GM21381 (cell line): ENCODE results near the gene SERTAD1.

Experiments used
- ATAC-seq: cut with Tn5 transposase; IDR thresholded peaks from one replicate; pipeline ENCODE4 v1.9.1; 2021; ENCODE audit warnings: mild to moderate bottlenecking, moderate library complexity; ENCODE audit not compliant: unreplicated experiment

Gene SERTAD1

DNA sequence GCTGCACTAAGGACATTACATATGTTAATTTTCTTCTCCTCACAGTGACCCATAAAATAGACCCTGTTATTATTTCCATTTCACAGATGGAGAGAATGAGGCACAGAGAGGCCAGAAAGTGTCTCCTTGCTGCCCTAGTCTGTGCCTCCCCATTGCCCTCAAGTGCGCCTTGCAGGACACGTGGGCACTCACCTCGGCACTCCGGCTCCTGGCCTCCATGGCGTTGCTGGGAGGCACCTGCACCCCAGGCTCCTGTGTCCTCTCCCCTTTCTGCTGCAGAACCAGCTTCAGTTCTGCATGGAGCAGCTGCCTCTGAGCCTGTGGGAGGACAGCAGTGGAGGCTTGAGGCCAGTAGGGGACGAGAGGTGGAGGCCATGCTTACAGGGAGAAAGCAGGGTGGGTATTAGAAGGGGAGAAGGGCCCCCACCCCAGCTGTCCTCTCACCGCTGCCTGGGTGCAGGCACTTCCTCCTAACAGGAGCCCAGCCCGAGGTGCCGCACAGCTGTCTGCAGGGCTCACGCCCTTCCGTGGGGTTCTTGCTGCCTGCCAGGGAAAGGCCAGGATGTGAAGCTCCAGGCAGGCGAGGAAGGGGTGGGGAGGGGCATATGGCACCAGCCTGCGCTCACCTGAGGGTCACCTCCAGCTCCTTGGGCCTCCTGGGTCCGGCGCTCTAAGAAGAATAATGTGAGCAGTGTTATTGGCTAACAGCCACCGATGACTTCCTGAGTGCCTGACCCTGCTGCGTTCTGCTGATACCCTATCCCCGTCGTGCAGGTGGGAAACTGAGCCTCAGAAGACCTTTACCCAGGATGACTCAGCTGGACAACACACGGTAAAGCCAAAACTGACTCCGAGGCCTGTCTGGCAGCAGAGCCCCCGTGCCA is 17.8 kb downstream of the SERTAD1 start:
- no peak for ATAC-seq

DNA sequence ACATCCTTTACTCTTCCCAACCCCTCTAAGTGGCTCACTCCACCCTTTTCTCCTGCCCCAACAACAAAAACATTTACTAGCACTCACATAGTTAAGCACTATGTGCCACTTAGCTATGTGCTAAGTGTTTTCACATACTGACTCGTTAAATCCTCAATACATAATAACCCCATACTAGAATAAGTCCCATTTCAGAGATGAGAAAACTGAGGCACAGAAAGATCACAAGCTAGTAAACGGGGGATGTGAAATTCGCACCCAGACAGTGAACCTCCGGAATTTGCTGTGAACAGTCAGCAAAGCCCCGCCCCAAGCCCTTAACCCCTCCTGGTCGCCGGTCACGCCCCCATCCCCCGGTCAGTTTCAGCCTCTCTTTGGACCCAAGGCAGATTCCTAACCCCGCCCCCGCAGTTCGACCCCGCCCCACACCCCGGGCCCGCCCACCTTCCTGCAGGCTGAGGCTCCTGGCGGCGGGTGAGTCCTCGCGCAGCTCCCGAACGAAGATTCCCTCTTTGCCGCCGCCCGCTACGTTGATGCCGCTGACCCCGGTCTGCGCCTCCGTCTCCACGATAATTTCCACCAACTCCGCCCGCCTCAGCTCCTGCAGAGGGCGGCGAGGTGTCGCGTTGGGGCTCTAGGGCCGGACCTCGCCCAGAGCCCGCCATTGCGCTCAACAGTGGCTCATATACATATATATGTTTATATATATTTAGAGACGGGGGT is 22.4 kb downstream of the SERTAD1 start:
- ATAC-seq: peak; percentile 65

DNA sequence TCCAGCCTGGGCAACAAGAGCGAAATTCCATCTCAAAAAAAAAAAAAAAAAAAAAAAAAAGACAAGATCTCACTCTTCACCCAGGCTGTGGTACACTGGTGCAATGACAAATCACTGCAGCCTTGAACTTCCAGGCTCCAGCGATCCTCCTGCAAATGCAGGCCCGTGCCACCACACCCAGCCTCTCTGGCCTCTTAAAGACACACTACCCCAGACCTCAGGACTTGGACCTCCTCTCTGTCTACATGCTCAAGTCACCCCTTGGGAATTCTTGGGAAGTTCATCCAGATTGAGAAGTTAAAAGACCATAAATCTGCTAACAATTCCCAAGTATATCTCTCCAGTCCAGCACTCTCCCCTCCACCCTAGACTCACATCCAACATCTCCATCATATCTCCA is 25.2 kb downstream of the SERTAD1 start:
- no peak for ATAC-seq

DNA sequence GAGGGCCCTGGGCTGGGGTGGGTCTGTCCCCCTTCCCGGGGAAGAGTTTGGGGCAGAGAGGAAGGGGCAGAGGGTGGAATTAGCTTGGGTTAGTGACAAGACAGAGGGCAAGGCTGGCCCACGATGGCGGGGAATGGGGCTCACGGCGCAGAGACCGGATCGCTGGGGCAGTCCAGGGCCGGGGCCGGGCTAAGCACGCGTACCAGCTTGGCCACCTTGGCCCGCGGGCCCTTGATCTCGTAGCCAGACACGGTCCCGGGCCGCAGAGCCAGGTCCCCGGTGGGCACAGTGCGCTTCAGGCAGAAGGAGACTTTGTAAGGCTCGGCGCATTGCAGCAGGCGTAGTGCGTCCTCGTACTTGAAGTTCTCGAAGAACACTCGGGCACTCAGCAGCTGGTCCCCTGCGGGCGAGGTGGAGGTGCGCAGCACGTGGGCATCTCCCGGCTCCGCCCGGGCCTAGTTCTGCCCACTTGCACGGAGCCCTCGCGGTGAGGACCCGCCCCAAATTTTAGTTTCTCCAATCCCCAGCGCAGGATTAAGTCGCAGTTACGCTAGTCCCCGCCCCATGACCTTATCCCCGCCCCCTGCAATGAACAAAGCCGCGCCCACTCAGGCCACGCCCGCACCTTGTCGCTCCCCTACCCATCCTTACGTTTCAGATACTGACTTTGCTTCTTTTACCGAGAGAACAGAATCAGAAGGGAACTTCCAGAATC is 27.2 kb downstream of the SERTAD1 start:
- ATAC-seq: no peak

DNA sequence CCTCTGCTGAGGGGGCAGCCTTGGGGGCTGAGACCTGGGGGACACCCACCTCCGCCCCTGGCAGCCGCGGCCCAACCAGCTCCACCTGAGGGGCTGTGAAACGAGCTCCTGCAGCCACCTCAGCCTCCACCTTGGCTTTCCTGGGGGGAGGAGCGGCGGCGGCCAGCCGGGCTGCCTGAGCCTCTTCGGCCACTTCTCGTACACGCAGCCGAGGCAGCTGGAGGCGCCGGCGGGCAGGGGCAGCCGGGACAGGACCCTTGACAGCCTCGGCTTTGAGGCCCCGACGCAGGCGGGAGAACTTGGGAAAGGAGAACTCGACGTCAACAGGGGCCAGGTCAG is 28.3 kb downstream of the SERTAD1 start:
- ATAC-seq: no peak

DNA sequence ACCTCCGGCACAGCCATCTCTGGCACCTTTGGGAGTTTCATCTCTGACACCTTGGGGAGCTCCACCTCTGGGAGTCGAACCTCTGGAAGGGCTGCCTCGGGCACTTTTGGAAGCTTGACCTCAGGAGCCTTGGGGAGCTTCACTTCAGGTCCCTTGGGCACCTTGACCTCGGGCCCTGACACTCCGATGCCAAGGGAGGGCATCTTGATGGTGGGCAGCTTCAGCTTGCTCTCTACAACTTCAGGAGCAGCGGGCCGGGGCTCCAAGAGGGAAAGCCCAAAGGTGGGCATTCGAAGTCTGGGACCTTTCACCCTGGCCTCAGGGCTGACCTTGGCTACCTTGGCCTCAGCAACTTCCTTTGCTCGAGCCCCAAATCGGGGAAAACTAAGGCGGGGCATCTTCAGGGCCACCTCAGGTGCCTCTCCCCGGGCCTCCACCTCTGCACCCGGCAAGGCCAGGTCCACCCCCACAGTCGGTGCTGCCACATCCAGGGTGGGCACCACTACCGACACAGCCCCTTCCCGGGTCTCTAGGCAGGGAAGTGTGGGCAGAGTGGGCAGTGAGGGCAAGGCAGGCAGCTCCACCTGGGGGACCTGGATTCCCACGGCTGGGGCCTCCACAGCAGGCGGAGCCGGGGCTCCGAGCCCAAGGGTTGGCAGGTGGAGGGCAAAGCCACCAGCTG is 28.8 kb downstream of the SERTAD1 start:
- ATAC-seq: no peak

DNA sequence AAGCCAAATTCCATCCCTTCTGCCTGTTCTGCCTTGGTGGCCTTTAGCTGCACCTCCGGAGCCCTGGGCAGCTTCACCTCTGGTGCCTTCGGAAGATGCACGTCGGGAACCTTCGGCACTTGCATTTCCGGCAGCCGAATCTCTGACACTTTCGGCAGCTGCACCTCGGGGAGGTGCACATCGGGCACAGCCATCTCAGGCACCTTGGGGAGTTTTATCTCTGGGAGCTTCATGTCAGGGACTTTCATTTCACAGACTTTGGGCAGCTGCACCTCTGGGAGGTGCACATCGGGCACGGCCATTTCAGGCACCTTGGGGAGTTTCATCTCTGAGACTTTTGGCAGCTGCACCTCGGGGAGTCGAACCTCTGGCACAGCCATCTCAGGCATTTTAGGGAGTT is 29.8 kb downstream of the SERTAD1 start:
- no peak for ATAC-seq

DNA sequence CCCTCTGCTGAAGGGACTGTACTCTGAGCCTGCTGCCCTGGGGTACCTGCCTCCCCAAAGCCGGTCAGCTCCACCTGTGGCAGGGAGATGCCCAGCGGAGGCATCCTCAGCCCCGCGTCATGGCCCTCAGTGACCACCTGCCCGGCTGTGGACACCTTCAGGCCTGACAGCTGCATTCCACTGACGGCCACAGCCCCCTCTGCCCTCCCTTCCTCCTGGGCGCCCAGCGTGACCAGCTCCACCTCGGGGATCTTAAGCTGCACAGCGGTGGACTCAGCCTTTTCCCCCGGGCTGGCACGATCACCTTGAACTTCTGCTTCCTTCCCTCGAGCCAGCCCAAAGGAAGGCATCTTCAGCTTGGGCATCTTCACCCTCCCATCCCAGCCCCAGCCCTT is 31.0 kb downstream of the SERTAD1 start:
- ATAC-seq: no peak

DNA sequence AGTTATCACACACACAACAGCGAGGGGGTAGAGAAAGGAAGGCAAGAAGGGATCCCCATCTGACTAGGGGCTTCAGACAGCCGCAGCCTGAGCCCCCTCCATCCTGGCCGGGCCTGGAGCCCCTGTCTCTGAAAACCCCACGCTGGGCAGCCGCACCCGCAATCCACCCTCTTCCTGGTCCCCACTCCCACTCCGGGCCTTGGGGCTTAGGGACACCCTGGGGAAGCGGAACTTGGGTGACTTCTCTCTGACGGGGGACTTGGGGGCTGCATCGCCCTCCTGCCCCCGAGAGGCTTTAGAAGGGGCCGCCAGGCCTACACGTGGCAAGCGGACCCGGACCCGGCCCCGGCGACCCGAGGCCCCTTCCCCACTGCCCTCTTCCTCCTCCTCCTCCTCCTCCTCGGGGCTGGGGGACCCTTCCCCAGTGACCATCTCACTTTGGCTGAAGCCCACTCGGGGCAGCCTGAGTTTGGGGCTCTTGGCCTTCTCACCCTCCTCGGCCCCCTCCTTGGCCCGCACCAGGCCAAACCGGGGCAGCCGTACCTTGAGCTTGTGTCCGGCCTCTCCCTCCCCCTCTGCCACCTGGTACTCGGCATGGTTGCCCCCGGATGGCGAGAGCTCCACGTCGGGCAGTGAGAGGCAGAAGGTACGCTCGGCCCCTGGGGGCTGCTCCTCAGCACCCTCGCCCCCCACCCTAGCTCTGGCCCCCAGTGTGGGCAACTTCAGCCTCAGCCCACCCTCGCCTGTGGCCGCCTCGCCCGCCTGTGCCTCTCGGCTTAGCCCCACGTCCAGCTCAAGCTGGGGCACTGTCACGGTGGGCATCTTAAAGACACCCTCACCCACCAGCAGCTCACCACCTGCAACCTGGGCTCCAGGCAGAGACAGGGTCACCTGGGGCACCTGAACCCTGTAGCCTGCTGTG is 31.6 kb downstream of the SERTAD1 start:
- no peak for ATAC-seq

DNA sequence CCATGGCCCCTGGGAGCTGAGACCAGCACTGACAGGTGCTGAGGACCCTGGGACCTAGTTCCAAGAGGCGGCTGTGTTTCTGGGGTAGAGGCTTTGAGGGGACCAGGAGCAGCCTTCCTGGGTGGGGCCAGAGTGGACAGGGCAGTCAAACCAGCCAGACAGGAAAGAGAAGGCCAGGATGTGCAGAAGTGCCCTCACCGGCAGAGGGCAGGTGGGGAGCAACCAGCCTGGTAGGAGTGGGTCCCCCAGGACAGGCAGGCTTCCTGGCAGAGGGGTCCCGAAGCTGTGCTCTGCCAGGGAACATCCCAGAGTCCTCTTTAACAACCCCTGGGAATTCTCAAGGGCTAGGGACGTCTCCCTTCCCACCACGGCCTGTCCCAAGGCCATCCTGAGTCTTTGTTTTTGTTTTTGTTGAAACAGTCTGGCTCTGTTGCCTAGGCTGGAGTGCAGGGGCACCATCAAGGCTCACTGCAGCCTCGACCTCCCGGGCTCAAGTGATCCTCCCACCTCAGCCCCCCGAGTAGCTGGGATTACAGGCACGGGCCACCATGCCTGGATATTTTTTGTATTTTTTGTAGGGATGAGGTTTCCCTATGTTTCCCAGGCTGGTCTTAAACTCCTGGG is 32.8 kb downstream of the SERTAD1 start:
- ATAC-seq: no peak

DNA sequence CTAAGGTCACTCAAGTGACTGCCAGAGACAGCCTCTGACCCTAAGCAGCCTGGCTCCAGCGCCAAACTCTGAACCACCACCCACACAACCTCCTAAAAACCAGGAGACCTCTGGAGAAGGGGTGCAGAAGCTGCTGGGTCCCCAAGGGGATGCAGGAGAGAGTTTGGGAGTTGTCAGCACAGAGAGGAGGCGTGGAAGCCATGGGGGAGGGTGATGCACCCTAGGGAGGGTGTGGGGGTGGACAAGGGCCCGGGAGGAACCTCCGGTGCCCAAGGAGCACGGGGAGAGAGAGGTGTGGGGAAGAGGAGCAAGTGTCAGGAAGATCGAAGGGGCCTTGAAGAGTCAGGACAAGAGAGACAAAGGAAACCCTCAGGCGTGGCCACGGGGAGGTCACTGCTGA is 33.7 kb downstream of the SERTAD1 start:
- ATAC-seq: no peak

DNA sequence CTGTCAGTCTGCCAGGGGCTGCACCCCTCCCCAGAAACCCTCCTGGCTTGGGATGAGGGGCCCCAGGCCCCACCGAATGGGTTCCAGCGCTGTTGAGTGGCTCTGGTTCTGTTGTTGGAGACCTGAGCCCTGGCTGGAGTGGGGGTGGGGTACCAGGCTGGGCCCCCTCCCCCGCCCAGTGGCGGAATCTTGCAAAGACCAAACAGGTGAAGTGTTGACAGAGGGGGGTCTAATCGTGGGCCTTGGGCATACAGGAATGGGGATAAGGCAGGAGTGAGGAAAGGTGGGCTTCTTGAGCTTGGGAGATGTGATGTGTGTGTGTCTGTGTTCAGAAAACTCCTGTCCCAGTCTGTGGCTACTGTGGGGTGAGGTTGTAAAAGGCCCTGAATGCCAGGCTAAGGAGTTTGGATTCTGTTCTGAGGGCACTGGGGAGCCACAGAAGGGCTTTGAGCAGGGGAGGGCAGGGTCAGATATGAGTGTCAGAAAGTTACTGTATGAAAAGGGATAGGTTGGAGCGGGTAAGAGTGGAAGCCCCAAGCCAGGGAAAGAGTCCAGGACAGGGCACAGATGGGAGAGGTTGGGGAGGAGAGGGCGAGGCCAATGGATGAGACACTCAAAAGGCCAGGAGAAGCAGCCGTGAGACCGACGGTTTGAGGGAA is 35.6 kb downstream of the SERTAD1 start, which contains the start of gene HIPK4:
HIPK4 (minus strand) TSS at position 98 of the 659 bp plus-strand sequence. CDS start 279 bp downstream, outside the sequence.
- ATAC-seq: no peak

DNA sequence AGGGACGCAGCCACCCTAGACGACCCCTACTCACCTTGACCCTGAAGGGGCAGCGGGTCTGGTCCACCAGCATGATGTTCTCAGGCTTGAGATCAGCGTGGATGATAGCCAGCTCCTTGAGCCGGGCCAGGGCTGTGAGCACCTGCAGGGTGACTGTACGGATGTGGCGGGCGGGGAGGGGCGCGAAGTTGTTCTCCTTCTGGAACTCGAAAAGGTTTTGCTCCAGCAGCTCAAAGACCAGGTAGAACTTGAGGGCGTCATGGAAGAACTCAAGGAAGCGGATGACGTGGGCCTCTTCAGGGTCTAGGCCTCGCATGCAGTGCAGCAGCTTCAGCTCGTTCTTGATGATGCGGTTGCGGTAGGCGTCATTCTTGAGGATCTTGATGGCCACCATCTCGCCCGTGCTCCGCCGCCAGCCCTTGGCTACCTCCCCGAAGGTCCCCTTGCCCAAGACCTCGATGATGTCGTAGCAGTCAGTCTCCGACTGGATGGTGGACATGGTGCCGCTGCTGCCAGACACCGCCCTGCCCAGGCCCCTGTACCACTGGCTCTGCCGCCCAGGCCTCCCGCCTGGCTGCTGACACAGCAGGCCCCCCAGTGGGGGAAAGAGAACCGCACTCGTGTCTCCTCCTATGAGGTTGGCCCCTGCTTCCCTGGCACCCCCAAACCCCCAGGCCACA is 36.2 kb downstream of the SERTAD1 start:
- ATAC-seq: no peak

DNA sequence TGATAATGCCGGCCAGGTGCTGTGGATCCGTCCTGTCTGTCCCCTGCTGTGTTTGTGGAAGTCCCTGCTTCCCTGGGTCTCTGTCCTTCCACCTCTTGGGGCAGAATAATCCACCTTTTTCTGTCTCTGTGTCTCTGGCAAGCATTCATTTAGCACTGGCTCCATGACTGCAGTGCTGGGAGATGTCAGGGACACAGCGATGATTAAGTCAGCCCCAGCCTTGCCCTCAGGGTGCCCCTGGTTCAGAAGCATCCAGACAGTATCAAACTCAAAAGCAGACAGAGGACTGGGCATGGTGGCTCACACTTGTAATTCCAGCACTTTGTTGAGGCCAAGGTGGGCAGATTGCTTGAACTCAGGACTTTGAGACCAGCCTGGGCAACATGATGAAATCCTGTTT is 37.3 kb downstream of the SERTAD1 start:
- no peak for ATAC-seq

DNA sequence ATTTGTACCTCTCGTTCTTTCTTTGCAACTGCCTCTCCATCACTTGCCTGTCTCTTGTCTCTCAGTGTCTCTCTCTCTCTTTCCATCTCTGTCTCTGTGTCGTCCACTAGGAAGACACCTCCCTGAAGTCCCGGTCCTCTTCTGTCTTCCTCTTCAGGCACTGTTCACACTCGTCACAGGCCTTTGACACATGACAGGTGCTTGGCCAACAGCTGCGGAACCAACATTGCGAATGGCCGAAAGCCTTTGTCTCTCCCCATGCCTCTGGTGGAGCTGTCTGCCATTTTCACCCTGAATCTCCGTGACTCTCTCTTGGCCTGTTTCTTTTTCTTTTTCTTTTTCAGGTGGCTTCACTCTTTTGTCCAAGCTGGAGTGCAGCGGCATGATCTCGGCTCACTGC is 38.6 kb downstream of the SERTAD1 start:
- no peak for ATAC-seq

DNA sequence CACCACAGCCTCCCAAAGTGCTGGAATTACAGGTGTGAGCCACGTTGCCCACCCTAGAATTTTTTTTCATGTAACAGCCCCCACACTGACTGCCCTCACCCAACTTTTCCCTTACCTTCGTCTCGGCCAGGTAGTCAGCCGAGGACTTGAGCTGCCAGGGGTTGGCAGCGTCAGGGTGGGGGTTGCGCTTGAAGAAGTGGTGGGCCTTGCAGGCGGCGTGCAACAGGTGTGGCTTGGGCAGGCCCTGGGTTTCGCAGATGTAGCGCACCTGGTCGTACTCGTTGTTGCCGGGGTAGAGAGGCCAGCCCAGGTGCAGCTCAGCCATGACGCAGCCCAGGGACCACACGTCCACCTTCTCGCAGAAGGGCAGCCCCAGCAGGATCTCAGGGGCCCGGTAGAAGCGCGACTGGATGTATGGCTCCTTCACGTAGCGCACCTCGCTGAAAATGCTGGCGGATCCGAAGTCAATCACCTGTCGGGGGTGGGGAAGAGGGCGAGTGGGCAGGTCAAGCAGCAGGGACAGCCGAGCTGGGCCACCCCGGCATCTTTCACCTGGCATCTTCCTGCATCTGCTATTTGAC is 42.0 kb downstream of the SERTAD1 start:
- no peak for ATAC-seq

DNA sequence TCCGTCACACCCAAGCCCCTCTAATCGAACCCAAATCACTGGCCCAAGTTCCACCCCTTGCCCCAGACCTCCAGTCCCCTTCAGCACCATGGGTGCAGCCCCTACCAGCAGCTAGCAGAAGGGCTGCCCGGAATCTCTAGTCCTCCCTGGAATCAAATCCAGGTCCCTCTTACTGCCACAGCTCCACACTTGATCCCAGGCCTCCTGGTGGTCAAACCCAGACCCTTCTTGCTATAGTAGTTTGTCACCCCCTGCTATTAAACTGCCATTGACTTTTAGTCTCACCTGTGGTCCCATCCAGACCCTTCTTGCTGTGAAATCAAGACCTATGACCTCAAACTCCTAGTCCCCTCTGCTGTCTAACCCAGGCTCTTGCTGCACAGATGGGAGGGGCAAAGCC is 44.5 kb downstream of the SERTAD1 start:
- ATAC-seq: no peak
